ENCODE measurements around the gene MUC22.
"Not testable (repeated sequence)": the region's sequence is repeated elsewhere in the genome, so short reads cannot be mapped to it uniquely, and the experiment has no call there.

Gene MUC22

GRCh38 chr6:30997301-30997700 is 13.0 kb upstream of the MUC22 start:
- Histone ChIP-seq H3K4me3 (ENCODE audit: low read length in 2 of 2) (no peak overlapping the region), H3K9ac (ENCODE audit: low read length in 2 of 2) (no peak overlapping the region), H3K27me3 (ENCODE audit: control insufficient read depth in 1 of 2, insufficient read depth in 2 of 2, low read length in 2 of 2) (peaks cover 0 to 2% of the 10 kb centered on the region in 2 donors), H3K4me1 (ENCODE audit: control insufficient read depth, insufficient read depth, low read length) (no peaks in the 10 kb centered on the region), H3K36me3 (ENCODE audit: control insufficient read depth in 2 of 2, insufficient read depth in 2 of 2, low read length in 2 of 2) (no peaks in the 10 kb centered on the region), H3K9me3 (ENCODE audit: control insufficient read depth in 2 of 2, low read length in 2 of 2) (no peaks in the 10 kb centered on the region), H3K27ac (ENCODE audit: low read length) (no peak overlapping the region)

GRCh38 chr6:30998785-30999184 is 11.5 kb upstream of the MUC22 start:
- no peaks in the 10 kb centered on the region for H3K36me3 ChIP-seq (ENCODE audit: control insufficient read depth in 2 of 2, insufficient read depth in 2 of 2, low read length in 2 of 2)
- H3K4me1 ChIP-seq (ENCODE audit: control insufficient read depth, insufficient read depth, low read length): no peaks in the 10 kb centered on the region
- H3K27ac ChIP-seq (ENCODE audit: low read length): no peak overlapping the region
- H3K27me3 ChIP-seq (ENCODE audit: control insufficient read depth in 1 of 2, insufficient read depth in 2 of 2, low read length in 2 of 2): peaks cover 0 to 2% of the 10 kb centered on the region in 2 donors
- H3K9ac ChIP-seq (ENCODE audit: low read length in 2 of 2): no peak overlapping the region
- no peaks in the 10 kb centered on the region for H3K9me3 ChIP-seq (ENCODE audit: control insufficient read depth in 2 of 2, low read length in 2 of 2)
- no peak overlapping the region for H3K4me3 ChIP-seq (ENCODE audit: low read length in 2 of 2)

DNA sequence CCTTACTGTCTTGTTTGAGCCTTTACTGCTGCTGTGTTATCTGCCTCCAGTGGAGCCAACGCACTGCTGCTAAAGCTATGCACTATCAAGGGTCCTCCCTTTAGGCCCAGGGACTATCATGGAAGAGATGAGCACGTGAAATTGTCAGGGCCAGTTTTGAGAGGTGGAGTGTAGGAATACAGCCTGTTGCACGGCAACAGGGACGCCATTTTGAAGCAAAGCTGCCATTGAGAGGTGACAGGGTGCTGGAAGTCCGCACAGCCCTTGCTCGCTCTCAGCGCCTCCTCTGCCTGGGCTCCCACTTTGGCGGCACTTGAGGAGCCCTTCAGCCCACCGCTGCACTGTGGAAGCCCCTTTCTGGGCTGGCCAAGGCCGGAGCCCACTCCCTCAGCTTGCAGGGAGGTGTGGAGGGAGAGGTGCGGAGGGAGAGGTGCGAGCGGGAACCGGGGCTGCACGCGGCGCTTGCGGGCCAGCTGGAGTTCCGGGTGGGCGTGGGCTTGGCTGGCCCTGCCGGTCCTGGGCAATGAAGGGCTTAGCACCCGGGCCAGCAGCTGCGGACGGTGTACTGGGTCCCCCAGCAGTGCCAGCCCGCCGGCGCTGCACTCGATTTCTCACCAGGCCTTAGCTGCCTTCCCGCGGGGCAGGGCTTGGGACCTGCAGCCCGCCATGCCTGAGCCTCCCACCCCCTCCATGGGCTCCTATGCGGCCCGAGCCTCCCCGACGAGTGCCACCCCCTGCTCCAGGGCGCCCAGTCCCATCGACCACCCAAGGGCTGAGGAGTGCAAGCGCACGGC is 10.0 kb upstream of the MUC22 start:
- H3K36me3 ChIP-seq (ENCODE audit: control insufficient read depth in 2 of 2, insufficient read depth in 2 of 2, low read length in 2 of 2); H3K27ac ChIP-seq (ENCODE audit: low read length); H3K4me1 ChIP-seq (ENCODE audit: control insufficient read depth, insufficient read depth, low read length); H3K27me3 ChIP-seq (ENCODE audit: control insufficient read depth in 1 of 2, insufficient read depth in 2 of 2, low read length in 2 of 2); H3K9ac ChIP-seq (ENCODE audit: low read length in 2 of 2); H3K4me3 ChIP-seq (ENCODE audit: low read length in 2 of 2); H3K9me3 ChIP-seq (ENCODE audit: control insufficient read depth in 2 of 2, low read length in 2 of 2): not testable (repeated sequence)

- Histone ChIP-seq H3K36me3 (ENCODE audit: control insufficient read depth in 2 of 2, insufficient read depth in 2 of 2, low read length in 2 of 2) (no peaks in the 10 kb centered on the region), H3K27me3 (ENCODE audit: control insufficient read depth in 1 of 2, insufficient read depth in 2 of 2, low read length in 2 of 2) (peaks cover 0 to 2% of the 10 kb centered on the region in 2 donors), H3K4me3 (ENCODE audit: low read length in 2 of 2) (no peak overlapping the region), H3K9ac (ENCODE audit: low read length in 2 of 2) (no peak overlapping the region), H3K27ac (ENCODE audit: low read length) (no peak overlapping the region), H3K9me3 (ENCODE audit: control insufficient read depth in 2 of 2, low read length in 2 of 2) (no peaks in the 10 kb centered on the region), H3K4me1 (ENCODE audit: control insufficient read depth, insufficient read depth, low read length) (no peaks in the 10 kb centered on the region)
Observed at GRCh38 chr6:31001281-31001888, 8.9 kb upstream of the MUC22 start.

DNA sequence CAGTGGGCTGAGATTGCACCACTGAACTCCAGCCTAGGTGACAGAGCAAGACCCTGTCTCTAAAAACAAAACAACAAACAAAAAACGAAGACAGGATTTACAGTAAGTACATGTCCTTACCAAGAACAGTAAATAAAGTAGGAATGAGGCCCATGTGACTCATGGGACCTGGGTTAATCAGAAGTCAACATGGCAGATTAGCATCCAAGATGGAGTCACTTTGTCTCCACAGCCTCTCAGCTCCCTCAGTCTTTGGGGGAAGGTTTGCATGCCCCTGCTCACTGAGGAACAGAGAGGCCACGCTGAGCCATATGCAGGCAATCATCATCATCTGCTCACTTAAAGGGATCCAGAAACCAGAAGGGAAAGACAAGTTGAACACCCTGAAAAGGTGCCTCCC is 7.8 kb upstream of the MUC22 start:
- H3K4me1 ChIP-seq (ENCODE audit: control insufficient read depth, insufficient read depth, low read length): no peaks in the 10 kb centered on the region

DNA sequence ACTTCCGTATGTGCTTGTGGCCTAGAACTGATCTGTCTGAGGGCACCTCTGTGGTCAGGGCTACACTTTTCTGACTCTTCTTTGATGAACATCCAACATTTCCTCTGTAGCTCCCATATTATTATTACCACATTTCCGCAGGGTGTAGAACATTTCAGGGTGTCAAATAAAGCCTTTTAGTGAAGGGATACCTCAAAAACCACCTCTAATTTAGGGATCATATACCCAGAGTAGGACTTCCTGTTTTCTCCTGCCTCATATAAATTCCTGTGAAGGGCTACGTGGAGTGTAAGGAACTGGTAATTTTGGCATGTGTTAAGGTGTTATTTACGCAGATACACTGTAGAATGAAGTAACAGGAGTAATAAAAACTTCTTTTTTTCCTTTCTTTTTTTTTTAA is 5.5 kb upstream of the MUC22 start:
- Histone ChIP-seq H3K27ac (ENCODE audit: low read length) (no peak overlapping the region), H3K36me3 (ENCODE audit: control insufficient read depth in 2 of 2, insufficient read depth in 2 of 2, low read length in 2 of 2) (no peaks in the 10 kb centered on the region)

More for the DNA sequence above, 7.8 kb upstream of the MUC22 start:
- H3K9ac ChIP-seq (ENCODE audit: low read length in 2 of 2): no peak overlapping the region
- H3K9me3 ChIP-seq (ENCODE audit: control insufficient read depth in 2 of 2, low read length in 2 of 2): no peaks in the 10 kb centered on the region
- H3K27ac ChIP-seq (ENCODE audit: low read length): no peak overlapping the region
- H3K27me3 ChIP-seq (ENCODE audit: control insufficient read depth in 1 of 2, insufficient read depth in 2 of 2, low read length in 2 of 2): no peaks in the 10 kb centered on the region
- H3K4me3 ChIP-seq (ENCODE audit: low read length in 2 of 2): no peak overlapping the region
- no peaks in the 10 kb centered on the region for H3K36me3 ChIP-seq (ENCODE audit: control insufficient read depth in 2 of 2, insufficient read depth in 2 of 2, low read length in 2 of 2)

DNA sequence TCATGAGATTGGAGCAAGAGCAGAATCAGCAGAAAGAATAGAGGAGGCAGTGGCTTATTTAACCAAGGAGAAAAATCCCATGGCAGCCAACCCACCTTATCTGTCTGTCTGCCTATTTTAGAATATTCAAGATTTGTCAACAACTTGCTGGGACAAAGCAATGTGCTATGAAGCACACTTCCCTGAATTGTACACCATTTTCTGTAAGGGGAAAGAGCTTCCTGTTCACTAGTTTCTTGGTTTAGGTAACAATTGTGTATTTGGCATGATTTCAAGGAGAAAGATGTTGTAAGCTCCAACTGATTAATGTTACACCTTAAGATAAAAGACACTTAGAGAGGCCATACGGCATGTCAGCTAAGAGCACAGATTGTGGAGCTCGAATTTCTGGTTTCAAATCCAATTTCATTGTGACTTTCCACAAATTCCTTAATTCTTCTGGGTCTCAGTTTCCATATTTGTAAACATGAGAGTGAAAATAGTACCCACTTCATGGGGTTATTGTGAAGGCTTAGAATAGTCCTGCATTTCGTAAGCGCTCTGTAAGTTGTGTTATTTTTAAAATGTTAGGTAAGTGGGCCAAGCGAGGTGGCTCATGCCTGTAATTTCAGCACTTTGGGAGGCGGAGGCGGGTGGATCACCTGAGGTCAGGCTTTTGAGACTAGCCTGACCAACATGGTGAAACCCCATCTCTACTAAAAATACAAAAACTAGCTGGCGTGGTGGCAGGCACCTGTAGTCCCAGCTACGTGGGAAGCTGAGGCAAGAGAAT is 4.8 kb upstream of the MUC22 start:
- Histone ChIP-seq H3K36me3 (ENCODE audit: control insufficient read depth in 2 of 2, insufficient read depth in 2 of 2, low read length in 2 of 2) (no peaks in the 10 kb centered on the region), H3K9ac (ENCODE audit: low read length in 2 of 2) (no peak overlapping the region), H3K27ac (ENCODE audit: low read length) (no peak overlapping the region), H3K4me3 (ENCODE audit: low read length in 2 of 2) (no peak overlapping the region), H3K9me3 (ENCODE audit: control insufficient read depth in 2 of 2, low read length in 2 of 2) (no peaks in the 10 kb centered on the region), H3K27me3 (ENCODE audit: control insufficient read depth in 1 of 2, insufficient read depth in 2 of 2, low read length in 2 of 2) (no peaks in the 10 kb centered on the region), H3K4me1 (ENCODE audit: control insufficient read depth, insufficient read depth, low read length) (no peaks in the 10 kb centered on the region)

More for the DNA sequence above, 5.5 kb upstream of the MUC22 start:
- H3K4me3 ChIP-seq (ENCODE audit: low read length in 2 of 2): no peak overlapping the region
- no peaks in the 10 kb centered on the region for H3K9me3 ChIP-seq (ENCODE audit: control insufficient read depth in 2 of 2, low read length in 2 of 2)
- no peaks in the 10 kb centered on the region for H3K4me1 ChIP-seq (ENCODE audit: control insufficient read depth, insufficient read depth, low read length)
- no peaks in the 10 kb centered on the region for H3K27me3 ChIP-seq (ENCODE audit: control insufficient read depth in 1 of 2, insufficient read depth in 2 of 2, low read length in 2 of 2)
- no peak overlapping the region for H3K9ac ChIP-seq (ENCODE audit: low read length in 2 of 2)

DNA sequence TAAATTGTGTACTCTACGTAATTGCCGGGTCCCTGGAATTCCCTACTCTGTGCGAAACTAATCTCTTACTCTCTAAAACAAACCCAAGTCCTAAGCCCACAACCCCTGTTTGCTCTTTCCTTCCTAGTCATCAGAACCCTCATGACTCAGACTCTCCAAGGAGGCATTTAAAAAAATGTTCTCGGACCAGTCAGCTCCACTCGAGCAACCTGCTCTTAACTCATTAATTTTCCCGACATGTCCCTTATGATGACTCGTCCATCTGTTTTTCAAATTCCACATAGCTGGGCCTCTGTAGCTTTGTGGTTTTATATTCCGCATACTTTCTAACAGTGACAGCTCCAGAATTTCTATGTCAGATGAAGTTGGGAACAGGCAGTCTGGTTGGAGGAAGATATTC is 2.6 kb upstream of the MUC22 start:
- H3K4me3 ChIP-seq (ENCODE audit: low read length in 2 of 2): no peak overlapping the region
- no peaks in the 10 kb centered on the region for H3K9me3 ChIP-seq (ENCODE audit: control insufficient read depth in 2 of 2, low read length in 2 of 2)
- H3K9ac ChIP-seq (ENCODE audit: low read length in 2 of 2): no peak overlapping the region
- no peaks in the 10 kb centered on the region for H3K4me1 ChIP-seq (ENCODE audit: control insufficient read depth, insufficient read depth, low read length)
- no peak overlapping the region for H3K27ac ChIP-seq (ENCODE audit: low read length)
- no peaks in the 10 kb centered on the region for H3K36me3 ChIP-seq (ENCODE audit: control insufficient read depth in 2 of 2, insufficient read depth in 2 of 2, low read length in 2 of 2)
- no peaks in the 10 kb centered on the region for H3K27me3 ChIP-seq (ENCODE audit: control insufficient read depth in 1 of 2, insufficient read depth in 2 of 2, low read length in 2 of 2)

DNA sequence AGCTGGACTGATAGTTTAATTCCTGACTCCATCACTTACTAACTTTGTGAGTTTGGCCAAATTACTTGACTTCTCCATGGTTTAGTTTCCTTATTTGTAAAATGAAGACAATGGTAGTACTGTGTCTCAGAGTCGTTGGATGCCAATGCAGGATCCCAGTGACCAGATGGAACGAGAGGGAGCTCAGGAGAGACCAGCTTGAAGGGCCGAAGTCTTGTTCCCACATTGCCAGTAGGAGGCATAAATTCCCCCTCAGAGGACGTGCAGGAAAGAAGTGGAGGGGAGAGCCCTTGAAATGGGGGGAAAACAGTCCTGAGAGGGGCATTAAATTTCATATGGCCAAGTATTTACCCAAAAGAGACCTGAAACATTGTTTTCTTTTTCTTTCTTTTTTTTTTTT is 2.1 kb upstream of the MUC22 start:
- Histone ChIP-seq H3K9ac (ENCODE audit: low read length in 2 of 2) (no peak overlapping the region), H3K27me3 (ENCODE audit: control insufficient read depth in 1 of 2, insufficient read depth in 2 of 2, low read length in 2 of 2) (no peaks in the 10 kb centered on the region), H3K4me1 (ENCODE audit: control insufficient read depth, insufficient read depth, low read length) (no peaks in the 10 kb centered on the region), H3K27ac (ENCODE audit: low read length) (no peak overlapping the region), H3K4me3 (ENCODE audit: low read length in 2 of 2) (no peak overlapping the region), H3K9me3 (ENCODE audit: control insufficient read depth in 2 of 2, low read length in 2 of 2) (no peaks in the 10 kb centered on the region), H3K36me3 (ENCODE audit: control insufficient read depth in 2 of 2, insufficient read depth in 2 of 2, low read length in 2 of 2) (no peaks in the 10 kb centered on the region)

- H3K27me3 ChIP-seq (ENCODE audit: control insufficient read depth in 1 of 2, insufficient read depth in 2 of 2, low read length in 2 of 2): no peaks in the 10 kb centered on the region
Observed at GRCh38 chr6:31009731-31010130, 543 bp upstream of the MUC22 start.

More at GRCh38 chr6:31009731-31010130, 543 bp upstream of the MUC22 start:
- H3K4me3 ChIP-seq (ENCODE audit: low read length in 2 of 2): no peak overlapping the region
- no peaks in the 10 kb centered on the region for H3K4me1 ChIP-seq (ENCODE audit: control insufficient read depth, insufficient read depth, low read length)
- peaks cover 0 to 2% of the 10 kb centered on the region in 2 donors for H3K9me3 ChIP-seq (ENCODE audit: control insufficient read depth in 2 of 2, low read length in 2 of 2)
- H3K36me3 ChIP-seq (ENCODE audit: control insufficient read depth in 2 of 2, insufficient read depth in 2 of 2, low read length in 2 of 2): no peaks in the 10 kb centered on the region
- no peak overlapping the region for H3K27ac ChIP-seq (ENCODE audit: low read length)
- H3K9ac ChIP-seq (ENCODE audit: low read length in 2 of 2): no peak overlapping the region
